ENCODE results near the gene SGSM1. TPM values are rescaled to one million over a fixed set of nuclear protein-coding genes. Genes with fewer than 3 reads are reported as not detected.

SGSM1 gene
- total RNA-seq, 1 donor from 2014 or later: 1.7 TPM

DNA sequence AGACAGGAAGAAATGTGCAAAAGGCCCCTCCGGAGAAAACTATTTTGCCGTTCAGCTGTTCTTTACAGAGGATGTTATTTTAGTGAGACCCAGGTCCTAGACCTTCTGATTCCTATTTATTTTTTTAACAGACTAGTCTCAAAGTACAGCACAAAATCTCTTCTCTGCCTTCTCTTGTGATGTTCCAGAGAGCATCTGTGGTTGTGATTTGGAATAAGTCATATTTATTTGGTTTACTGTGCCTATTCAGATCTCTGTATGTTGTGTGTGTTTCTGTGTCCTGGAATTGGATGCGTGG, 120.4 kb downstream of the SGSM1 start:
- peaks cover 1% of the 10 kb centered on the region for H3K27me3 Mint-ChIP-seq (ENCODE audit: low read depth)
- TF ChIP-seq, protein P1, sequence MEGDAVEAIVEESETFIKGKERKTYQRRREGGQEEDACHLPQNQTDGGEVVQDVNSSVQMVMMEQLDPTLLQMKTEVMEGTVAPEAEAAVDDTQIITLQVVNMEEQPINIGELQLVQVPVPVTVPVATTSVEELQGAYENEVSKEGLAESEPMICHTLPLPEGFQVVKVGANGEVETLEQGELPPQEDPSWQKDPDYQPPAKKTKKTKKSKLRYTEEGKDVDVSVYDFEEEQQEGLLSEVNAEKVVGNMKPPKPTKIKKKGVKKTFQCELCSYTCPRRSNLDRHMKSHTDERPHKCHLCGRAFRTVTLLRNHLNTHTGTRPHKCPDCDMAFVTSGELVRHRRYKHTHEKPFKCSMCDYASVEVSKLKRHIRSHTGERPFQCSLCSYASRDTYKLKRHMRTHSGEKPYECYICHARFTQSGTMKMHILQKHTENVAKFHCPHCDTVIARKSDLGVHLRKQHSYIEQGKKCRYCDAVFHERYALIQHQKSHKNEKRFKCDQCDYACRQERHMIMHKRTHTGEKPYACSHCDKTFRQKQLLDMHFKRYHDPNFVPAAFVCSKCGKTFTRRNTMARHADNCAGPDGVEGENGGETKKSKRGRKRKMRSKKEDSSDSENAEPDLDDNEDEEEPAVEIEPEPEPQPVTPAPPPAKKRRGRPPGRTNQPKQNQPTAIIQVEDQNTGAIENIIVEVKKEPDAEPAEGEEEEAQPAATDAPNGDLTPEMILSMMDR (IDR thresholded peaks at IDR 0.05; ENCODE audit: unreplicated experiment): no peak
- H3K4me3 Mint-ChIP-seq: no peak overlapping the region
- no peak for DNase-seq (ENCODE audit: low spot score in 2 of 2, unreplicated experiment in 2 of 2)
- no peaks in the 10 kb centered on the region for H3K9me3 Mint-ChIP-seq
- no peak overlapping the region for H3K27ac Mint-ChIP-seq
- no peaks in the 10 kb centered on the region for H3K36me3 Mint-ChIP-seq
- no peaks in the 10 kb centered on the region for H3K4me1 Mint-ChIP-seq

DNA sequence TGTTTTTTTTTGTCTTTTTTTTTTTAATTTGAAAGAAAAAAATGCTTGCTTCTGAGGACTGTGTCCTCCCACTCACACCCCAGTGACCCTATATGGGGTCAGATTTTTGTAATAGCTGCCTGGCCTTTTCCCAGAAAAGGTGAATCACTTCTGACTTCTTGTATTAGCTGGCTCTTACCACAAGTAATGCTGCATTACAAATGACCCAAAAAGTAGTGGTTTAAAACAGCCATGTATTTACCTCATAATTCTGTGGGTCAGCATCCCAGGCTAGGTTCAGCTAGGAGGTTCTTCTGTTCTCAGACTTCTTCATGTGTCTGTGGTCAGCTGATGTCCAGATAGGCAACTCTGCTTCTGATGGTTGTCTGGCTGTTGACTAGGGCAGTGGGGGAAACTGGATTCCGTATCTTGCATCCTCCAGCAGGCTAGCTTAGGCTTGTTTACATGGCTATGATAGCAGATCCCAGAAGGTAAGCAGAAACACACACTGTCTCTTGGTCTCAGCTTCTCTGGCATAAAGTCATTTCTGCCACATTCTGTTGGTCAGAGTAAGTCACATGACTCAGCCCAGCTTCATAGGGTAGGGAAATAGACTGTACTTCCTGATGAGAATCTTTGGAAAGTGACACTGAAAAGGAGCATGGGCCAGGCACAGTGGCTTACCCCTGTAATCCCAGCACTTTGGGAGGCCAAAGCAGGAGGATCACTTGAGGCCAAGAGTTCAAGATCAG, 121.0 kb downstream of the SGSM1 start:
- peaks cover 1% of the 10 kb centered on the region for H3K27me3 Mint-ChIP-seq (ENCODE audit: low read depth)
- H3K36me3 Mint-ChIP-seq: no peaks in the 10 kb centered on the region
- no peak overlapping the region for H3K27ac Mint-ChIP-seq
- TF ChIP-seq, protein P1 (IDR thresholded peaks at IDR 0.05; ENCODE audit: unreplicated experiment): no peak
- no peaks in the 10 kb centered on the region for H3K9me3 Mint-ChIP-seq
- no peak for DNase-seq (ENCODE audit: low spot score in 2 of 2, unreplicated experiment in 2 of 2)
- H3K4me1 Mint-ChIP-seq: no peaks in the 10 kb centered on the region
- H3K4me3 Mint-ChIP-seq: no peak overlapping the region

DNA sequence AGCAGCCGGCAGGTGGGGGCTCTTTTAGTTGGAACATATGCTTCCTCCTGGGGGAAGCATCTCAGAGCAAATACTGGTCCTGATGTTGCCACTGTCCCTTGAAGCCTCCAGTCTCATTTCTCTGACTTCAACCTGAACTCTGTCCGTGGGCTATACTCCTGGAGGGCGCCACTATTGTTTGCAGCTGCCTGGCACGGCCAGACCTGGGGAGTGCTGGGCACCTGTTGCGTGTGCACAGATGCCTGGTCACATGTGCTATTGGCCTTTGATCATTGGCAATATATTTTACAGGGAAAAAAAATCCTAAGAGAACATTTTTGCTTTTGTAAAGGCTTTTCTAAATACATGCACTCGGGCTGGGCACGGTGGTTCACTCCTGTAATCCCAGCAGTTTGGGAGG, 122.3 kb downstream of the SGSM1 start:
- no peak for DNase-seq (ENCODE audit: low spot score in 2 of 2, unreplicated experiment in 2 of 2)
- Mint-ChIP-seq H3K27ac (no peak overlapping the region), H3K36me3 (no peaks in the 10 kb centered on the region), H3K9me3 (no peaks in the 10 kb centered on the region), H3K4me3 (no peak overlapping the region), H3K27me3 (ENCODE audit: low read depth) (peaks cover 1% of the 10 kb centered on the region), H3K4me1 (no peaks in the 10 kb centered on the region)
- TF ChIP-seq, protein P1 (IDR thresholded peaks at IDR 0.05; ENCODE audit: unreplicated experiment): no peak

DNA sequence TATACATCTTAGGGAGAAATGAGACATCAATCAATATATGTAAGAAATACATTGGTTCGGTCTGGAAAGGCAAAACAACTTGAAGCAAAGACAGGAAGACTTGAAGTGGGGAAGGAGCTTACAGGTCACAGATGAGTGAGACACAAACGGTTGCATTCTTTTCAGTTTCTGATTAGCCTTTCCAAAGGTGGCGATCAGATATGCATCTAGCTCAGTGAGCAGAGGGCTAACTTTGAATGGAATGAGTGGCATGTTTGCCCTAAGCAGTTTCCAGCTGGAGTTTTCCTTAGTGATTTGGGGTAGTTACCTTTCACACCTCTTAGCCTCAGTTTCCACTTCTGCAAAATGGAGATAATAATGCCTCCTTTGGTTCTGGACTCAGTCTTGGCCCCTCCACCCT, 124.7 kb downstream of the SGSM1 start:
- Mint-ChIP-seq H3K4me3 (no peak overlapping the region), H3K9me3 (no peaks in the 10 kb centered on the region), H3K4me1 (no peaks in the 10 kb centered on the region), H3K27me3 (ENCODE audit: low read depth) (peaks cover 1% of the 10 kb centered on the region), H3K36me3 (no peaks in the 10 kb centered on the region), H3K27ac (no peak overlapping the region)
- TF ChIP-seq, protein P1 (IDR thresholded peaks at IDR 0.05; ENCODE audit: unreplicated experiment): no peak
- no peak for DNase-seq (ENCODE audit: low spot score in 2 of 2, unreplicated experiment in 2 of 2)

DNA sequence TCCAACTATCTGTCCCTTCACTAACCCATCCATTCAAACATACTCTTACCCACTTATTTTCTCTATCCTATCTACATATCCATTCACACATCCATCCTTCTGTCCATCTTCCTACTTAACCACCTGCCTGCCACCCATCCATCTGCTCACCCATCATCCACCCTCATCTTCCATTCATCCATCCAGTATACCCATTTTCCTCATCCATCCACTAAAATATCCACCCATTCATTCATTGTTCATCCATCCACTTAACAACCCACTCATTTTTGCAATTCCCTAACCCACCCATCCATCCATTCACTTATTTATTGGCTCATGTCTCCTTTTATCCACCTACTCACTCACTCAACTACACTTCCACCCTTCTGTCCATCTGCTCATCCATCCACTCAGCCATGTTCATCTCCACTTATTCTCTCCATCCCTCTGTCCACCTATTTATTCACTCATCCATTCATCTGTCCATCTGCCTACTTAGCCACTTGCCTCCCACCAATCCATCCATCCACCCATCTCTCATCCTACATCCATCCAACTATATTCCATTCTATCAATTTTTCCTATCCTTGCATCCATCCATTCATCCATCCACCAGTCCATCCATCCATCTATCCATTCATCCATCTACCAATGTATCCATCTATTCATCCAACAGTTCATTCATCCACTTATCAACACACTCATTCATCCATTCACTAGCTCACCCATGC, 129.9 kb downstream of the SGSM1 start:
- Mint-ChIP-seq H3K36me3 (no peaks in the 10 kb centered on the region), H3K27me3 (ENCODE audit: low read depth) (no peaks in the 10 kb centered on the region), H3K4me1 (no peaks in the 10 kb centered on the region), H3K9me3 (no peaks in the 10 kb centered on the region), H3K4me3 (no peak overlapping the region), H3K27ac (no peak overlapping the region)
- no peak for DNase-seq (ENCODE audit: low spot score in 2 of 2, unreplicated experiment in 2 of 2)
- TF ChIP-seq, protein P1 (IDR thresholded peaks at IDR 0.05; ENCODE audit: unreplicated experiment): no peak

Data from mesothelial cell of epicardium (in vitro differentiated cells).